HG02623 (cell line): ENCODE measurements around the gene SHISA9.
"Not testable (repeated sequence)": the region's sequence is repeated elsewhere in the genome, so short reads cannot be mapped to it uniquely, and the experiment has no call there.

ENCODE experiments used
- ATAC-seq: cut with Tn5 transposase; IDR thresholded peaks from one replicate; pipeline ENCODE4 v1.9.1; 2021; ENCODE audit warnings: moderate library complexity; ENCODE audit not compliant: unreplicated experiment

SHISA9 gene

DNA sequence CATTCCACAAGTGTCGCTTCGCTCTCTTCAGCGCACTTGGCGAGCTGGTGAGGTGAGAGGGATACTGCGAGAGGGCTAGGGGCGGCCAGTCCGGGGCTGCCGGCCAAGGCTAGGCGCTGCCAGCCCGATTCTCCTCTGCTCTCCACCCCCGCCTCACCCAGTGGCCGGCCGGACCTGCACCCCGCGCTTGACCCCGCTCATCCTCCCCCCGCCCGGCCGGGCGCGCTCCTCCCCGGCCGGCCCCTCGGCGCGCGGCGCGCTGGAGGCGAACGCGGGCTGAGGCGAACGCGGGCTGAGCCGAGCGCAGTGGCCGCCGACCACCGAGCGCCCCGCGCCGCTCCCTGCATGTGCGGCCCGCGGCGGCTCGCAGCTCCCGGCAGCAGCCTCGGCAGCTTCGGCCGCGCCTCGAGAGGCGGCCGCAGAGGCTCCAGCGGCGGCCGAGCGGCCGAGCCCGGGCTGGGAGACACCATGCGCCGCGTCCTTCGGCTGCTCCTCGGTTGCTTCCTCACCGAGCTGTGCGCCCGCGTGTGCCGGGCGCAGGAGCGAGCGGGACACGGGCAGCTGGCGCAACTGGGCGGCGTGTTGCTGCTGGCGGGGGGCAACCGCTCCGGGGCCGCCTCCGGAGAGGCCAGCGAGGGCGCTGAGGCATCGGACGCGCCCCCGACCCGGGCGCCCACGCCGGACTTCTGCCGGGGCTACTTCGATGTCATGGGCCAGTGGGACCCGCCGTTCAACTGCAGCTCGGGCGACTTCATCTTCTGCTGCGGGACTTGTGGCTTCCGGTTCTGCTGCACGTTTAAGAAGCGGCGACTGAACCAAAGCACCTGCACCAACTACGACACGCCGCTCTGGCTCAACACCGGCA, at the start of gene SHISA9:
TSS of gene SHISA9 (plus strand) at position 2 of the 865 bp plus-strand sequence.
- ATAC-seq, result no peak

DNA sequence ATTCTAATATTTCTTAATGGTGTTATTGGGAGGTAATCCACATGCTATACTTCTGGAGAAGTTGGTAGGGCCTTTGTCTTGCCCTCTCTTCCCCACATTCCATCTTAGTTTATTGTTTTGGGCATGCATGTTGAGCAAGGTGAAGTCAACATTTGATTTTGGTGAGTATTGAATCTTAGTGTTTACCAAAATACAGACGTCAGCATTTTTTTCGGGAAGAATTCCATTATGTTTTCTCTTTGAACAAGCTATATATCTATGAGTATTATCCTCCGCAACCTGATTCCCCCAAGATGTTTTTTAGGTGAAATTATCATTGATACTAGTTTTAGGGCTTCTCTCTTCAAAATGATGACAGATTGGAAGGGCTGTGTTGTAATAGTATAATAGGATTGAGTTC, 47.4 kb upstream of the SHISA9 start:
- no peak for ATAC-seq

DNA sequence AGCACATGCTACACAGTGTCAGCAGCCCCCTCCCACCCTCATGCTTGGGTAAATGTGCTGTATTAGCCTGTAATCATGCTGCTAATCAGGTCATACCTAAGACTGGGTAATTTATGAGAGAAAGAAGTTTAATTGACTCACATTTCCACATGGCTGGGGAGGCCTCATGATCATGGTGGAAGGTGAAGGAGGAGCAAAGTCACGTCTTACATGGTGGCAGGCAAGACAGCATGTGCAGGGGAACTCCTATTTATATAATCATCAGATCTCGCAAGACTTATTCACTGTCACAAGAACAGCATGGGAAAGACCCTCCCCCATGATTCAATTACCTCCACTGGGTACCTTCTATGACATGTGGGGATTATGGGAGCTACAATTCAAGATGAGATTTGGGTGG, 44.0 kb upstream of the SHISA9 start:
- not testable (repeated sequence) for ATAC-seq

DNA sequence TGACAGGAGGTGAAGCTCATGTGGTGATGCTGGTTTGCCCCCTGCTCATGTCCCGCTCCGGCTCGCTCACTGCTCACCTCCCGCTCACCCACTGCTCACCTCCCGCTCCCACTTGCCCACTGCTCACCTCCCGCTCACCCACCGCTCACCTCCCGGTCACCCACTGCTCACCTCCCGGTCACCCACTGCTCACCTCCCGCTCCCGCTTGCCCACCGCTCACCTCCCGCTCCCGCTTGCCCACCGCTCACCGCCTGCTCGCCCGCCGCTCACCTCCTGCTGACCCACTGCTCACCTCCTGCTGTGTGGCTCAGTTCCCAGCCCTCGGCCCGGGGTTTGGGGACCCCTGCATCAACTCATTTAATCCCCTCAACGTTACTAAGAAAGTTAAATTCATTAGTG, 39.1 kb upstream of the SHISA9 start:
- ATAC-seq, result no peak

DNA sequence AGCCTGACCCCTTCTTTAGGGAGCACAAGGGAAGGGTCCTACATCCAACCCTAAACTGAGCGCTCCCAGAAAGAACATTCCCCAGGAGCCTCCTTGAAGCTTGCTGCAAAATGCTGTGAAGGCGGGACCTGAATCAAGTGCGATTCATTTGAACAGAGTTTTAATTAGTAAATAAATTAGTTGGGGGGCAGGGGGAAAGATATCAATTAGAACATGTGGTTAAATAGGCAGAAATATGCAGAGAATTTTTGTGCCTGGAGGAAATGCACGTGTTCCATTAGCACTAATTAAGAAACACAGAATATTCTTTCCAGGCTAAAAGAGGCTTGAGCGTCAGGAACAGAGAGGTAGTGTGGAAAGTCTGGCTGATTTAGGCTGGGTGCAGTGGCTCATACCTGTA, 38.5 kb upstream of the SHISA9 start:
- no peak for ATAC-seq

DNA sequence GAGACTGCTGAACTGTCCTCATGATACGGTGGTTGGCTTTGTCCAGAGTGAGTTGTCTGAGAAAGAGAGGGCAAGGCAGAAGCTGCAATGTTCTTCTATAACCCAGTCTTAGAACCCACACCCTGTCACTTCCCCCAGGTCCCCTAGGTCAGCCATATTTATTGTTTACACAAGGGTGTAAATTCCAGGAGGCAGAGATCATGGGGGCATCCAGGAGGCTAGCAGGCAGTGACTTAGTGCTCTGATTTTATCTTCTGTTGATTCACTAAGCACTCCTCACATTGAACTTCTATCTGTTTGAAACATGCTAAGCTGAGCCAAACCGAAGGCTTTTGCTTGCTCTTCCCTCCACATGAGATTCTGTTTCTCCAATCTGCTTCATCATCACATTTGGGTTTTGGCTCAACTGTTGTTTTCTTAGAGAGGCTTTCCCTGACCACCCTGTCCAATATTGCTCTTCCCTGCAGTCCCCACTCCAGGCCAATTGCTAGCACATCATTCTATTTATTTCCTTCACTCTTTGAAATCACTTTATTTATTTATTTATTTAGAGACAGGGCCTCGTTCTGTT, 34.3 kb upstream of the SHISA9 start:
- ATAC-seq, result no peak

DNA sequence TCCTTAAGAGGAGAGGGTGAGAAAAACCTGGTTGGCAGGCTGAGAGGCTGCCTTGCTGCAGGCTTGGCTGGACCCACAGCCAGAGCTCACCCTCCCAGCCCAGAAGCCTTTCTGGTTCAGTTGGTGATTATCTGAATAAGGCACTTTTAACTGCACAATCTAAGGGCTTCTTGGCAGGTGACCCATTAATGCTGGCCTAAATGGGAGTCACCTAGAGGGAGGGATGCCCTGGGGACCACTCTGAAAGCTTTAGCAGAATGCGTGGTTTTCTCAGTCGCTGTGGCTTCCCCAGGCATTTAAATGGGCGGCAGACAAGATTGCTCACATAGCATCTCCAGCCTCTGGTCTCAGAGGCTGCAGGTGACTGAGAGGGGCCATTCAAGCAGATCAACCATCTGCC, 33.2 kb upstream of the SHISA9 start:
- no peak for ATAC-seq

DNA sequence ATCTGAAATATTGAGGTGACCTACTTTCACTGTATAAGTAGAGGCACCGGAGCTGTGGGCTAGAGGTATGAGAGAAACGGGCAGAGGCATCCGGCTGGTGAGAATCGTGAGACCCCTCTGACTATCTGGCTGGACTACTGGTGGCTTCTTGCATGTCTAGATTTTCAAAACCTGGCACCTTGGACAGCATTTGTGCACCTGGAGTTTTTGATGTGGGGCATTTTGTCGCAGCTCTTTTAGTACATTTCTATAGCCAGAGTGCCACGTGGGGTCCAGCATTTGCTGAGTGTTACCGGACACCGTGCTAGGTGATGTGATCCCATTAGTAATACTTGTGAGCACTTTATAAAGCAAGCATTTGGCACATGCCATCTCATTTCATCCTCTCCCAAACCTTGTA, 32.6 kb upstream of the SHISA9 start:
- no peak for ATAC-seq

DNA sequence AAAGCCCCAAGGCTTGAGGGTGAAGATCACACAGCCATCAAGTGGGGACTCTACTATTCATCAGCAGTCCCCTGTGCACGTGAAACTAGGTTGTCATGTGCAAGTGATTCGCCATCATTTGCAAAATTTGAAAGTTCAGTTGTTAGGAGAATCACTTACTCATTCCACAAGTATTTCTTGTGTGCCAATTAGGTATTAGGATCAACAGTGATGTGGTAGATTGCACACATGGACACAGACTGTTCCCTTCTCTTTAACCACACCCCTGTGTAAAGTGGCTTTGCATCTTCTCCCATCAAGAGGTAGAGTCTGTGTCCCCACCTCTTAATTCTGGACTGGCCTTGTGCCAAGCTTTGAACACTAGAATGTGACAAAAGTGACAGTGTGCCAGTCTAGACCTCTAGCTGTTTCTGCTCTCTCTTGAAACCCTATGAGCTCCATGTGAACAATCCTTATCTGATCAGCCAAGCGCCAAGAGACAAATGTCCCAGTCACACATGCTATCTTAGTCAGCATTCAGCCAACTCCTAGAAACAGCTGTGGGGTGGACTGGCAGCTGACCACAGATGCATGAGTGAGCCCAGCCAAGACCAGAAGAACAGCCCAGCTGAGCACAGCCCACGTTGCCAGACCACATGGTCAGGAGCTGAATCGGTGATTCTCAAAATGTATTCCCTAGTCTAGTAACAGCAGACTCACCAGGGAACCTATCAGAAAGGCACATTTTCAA, 31.5 kb upstream of the SHISA9 start:
- ATAC-seq, result no peak

DNA sequence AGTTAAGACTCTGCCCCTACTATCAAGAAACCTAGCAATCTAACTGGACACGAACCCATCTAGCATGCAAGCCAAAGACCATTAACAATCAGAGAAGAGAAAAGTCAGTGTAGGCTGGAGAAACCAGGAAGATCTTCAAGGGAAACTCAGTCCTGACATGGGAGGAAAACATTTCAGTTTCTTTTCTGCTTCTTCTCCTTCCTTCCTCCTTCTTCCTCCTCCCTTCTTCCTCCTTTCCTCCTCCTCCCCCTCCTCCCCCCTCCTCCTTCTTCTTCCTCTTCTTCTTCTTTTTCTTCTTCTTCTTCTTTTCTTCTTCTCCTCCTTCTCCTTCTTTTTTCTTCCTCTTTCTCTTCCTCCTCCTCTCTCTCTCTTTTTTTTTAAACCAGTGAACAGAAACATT, 29.6 kb upstream of the SHISA9 start:
- no peak for ATAC-seq

DNA sequence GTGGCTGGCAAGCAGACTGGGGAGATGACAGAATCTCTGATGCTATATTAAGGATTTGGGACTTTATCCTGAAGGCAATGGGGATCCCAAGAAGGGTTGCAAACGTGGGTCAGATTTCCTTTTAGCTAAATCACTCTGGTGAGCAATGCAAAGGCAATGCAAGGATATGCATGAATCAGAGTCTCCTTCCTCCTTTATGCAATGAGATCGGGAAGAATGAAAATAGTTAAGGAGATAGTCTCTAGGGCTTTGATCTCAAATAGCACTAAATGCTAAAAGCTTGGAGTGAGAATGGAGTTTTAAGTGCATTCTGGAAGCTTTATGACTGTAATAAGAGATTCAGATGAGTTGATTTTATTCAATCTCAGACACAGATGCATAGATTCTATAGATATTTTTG, 27.2 kb upstream of the SHISA9 start:
- no peak for ATAC-seq

DNA sequence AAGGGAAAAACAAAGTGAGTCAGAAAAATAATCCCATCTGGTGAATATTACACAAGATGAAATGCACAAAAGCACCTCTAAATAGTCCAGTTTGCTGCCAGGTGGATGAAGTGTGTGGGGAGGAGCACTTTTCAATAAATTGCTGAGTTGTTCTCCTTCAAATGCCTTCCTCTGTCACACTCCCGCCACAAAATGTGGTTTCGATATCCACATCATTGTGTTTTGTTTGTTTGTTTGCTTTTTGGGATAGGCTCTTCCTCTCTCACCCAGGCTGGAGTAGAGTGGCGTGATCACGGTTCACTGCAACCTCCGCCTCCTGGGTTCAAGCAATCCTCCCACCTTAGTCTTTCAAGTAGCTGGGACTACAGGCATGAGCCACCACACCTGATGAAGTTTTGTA, 24.6 kb upstream of the SHISA9 start:
- ATAC-seq, result no peak

DNA sequence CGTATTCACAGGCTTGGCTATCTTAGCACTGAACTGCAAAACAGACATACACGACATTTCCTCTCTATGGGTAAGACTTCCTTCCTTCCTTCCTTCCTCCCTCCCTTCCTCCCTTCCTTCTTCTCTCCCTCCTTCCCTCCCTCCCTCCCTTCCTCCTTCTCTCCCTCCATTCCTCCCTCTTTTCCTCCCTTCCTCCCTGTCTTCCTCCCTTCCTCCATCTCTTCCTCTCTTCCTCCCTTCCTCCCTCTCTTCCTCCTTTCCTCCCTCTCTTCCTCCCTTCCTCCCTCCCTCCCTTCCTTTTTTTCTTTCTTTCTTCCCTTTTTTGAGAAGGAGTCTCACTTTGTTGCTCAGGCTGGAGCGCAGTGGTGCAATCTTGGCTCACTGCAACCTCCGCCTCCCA, 22.4 kb upstream of the SHISA9 start:
- no peak for ATAC-seq

DNA sequence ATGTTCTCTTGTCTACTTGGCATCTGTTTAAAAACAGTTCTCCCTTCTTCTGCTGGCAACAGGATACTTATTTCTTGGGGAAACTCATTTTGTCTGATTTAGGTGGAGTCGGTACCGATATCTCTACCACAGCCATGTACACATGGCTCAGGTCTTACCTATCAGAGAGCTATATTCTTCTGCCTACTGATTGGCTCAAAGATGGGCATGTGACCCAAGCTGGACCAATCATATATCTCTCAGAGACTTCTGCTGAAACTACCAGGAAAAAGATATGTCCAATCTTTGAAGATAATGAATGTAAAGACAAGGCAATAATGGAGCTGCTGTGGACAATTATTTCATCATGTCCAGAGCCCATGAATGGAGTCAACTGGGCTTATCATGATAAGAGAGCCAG, 21.6 kb upstream of the SHISA9 start:
- ATAC-seq, result no peak

DNA sequence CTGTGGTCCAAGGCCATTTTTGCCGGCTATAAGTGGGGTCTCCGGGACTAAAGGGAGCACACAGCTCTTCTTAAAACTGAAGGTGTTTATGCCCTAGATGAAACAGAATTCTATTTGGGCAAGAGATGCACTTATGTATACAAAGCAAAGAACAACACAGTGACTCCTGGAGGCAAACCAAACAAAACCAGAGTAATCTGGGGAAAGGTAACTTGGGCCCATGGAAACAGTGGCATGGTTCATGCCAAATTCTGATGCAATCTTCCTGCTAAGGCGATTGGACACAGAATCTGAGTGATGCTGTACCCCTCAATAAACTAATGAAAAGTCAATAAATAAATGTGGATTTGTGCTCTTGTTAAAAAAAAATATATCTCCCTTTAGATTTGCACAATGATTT, 20.2 kb upstream of the SHISA9 start:
- ATAC-seq, result no peak

DNA sequence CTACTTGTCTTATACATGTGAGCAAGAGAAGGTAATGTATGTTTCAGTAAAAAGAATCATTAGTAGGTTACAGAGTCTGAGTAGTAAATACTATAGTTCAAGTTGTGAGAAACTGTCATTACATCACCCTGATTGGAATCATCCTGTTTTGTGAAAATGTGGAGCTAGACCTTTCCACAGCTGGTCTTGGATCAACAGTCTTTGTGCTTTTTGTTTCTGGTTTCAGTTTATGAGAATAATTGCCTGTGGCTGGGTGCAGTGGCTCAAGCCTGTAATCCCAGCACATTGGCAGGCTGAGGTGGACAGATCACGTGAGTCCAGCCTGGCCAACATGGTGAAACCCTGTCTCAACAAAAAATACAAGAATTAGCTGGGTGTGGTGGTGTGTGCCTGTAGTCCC, 19.7 kb upstream of the SHISA9 start:
- ATAC-seq, result no peak

DNA sequence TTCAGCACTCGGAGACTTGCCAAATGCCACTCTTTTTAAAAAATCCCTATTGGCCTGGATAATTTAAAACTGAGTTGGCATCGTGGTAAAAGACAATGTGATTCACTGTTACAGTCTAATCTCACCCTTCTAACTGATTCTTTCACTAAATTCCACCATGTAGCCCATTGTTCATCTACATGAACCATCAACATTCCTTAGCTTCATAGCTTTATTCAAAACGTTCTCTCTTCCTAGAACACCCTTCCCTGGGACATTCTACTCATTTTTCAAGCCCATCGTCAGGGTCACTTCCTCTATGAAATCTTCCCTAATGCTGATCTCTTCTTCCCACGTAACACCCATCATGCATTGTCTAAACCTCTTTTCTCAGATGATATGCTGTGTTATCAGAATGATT, 15.7 kb upstream of the SHISA9 start:
- ATAC-seq, result no peak

DNA sequence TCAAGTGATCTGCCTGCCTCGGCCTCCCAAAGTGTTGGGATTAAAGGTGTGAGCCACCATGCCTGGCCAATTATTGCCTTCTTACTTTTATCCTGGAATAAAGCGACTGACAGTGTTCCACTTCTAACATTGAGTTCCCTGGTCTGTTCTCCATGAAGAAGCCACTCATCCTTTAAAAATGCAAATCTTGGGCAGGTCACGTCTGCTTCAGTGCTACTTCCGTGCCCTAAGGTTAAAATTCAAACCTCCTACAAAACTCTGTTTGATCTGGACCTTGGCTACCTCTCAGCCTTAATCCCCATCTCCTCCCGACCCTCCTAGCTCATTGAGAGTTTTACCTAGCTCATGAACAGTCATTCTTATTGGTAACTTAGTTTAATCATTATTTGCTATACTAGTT, 9.6 kb upstream of the SHISA9 start:
- no peak for ATAC-seq

DNA sequence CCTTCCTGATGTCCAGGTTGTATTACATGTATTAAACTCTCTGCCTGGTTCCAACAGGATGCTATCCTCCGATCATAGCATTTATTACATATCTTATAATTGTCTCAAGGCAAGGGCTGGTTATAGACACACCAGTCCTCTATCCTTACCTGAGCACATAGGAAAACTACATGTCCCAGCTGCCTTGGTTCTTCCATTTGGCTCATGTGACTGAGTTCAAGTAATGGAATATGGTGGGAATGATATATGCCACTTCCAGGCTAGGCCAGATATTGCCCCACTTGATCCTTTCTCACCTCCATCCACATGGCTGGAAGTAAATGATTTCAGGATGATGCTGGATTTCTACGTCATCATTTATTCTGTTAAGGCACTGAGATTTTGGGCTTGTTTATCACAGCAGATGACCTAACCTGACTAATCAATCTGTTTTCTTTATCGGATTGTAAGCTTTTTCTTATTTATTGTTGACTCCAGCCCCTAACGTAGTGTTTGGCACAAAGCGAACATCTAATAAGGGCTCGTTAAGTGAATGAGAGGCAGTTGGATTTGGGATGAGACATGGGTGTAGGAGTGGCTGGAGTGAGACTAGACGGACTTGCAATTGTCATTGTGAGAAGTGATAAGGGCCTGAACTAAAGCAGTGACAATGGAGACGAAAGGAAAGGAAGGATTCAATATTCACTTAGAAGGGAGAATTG, 8.2 kb upstream of the SHISA9 start:
- ATAC-seq, result no peak

DNA sequence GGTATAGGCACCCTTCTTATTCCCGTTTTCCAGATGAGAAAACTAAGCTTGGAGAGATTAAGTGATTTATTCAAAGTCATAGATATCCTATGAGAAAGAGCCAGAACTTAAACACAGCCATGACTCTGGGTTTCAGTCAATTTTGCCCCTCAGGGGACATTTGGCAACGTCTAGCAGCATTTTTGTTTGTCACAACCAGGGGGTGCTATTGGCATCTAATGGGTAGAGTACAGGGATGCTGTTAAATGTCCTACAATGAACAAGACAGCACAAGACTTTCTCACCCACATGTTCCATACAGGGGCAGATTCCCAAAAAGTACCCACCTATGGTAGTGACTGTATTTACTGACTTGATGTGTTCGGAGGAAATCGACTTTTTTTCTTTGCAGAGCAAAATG, 4.8 kb upstream of the SHISA9 start:
- ATAC-seq, result no peak

DNA sequence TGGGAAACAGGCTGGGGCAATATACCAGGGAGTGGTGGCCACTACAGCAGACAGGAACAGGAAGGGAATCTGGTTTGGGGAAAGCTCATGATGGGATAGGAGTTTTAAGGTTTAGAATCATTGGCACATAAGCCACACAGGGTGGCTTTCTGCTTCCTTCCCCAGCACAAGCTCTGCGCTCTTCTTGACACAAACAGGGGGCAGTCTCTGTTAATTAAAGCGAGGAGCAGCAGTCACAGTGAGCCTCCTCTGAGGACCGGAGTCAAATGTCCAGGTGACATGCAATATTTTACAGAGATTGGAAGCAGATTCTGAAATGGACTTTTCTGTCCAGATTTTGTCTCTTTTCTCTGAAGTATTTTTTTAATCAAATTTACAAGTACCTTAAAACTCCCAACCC, 2.8 kb upstream of the SHISA9 start:
- no peak for ATAC-seq
